Measurements from ENCODE around the gene BSPRY. TPM values are rescaled to one million over a fixed set of nuclear protein-coding genes. Genes with fewer than 3 reads are reported as not detected.
A peak's percentile ranks its signal among the peaks of the same experiment; 100 is the strongest.

BSPRY gene
- total and polyA plus RNA-seq, 2 of the 13 experiments (the other 11 are each of a cell fraction or from before 2014, with no cell fraction given): 0.09 to 0.26 TPM

DNA sequence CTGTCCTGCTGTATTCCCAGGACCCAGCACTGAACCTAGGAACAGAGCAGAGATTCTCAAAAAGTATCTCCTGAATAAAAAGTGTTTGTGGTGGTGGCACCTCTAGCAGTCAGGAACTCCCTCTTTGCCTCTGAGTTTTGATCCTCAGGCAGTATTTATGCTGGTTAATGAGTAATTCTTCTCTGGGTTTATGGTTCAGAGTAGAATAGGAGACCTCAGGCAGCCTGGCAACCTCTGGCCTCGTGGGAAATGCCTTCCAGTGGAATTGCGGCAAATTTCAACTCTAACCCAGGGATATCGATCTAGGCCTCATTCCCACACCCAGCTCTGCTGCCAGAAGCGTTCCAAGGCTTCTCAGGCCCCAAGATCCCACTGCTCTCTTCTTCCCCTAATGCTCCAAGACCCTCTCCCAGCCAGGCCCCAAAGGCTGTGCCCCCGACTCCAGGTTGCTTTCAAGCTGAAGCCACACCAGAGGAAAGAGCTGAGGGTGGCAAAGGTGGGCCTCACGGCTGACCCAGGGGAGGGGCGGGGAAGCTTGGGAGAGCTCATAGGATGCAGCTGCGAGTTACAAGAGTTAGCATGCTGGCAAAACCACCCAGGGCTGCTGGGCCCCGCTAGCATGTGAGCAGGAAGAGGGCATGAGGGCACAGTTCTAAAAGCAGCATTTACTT lies 38.4 kb downstream of the BSPRY start (continued):
- TF ChIP-seq, protein P1, sequence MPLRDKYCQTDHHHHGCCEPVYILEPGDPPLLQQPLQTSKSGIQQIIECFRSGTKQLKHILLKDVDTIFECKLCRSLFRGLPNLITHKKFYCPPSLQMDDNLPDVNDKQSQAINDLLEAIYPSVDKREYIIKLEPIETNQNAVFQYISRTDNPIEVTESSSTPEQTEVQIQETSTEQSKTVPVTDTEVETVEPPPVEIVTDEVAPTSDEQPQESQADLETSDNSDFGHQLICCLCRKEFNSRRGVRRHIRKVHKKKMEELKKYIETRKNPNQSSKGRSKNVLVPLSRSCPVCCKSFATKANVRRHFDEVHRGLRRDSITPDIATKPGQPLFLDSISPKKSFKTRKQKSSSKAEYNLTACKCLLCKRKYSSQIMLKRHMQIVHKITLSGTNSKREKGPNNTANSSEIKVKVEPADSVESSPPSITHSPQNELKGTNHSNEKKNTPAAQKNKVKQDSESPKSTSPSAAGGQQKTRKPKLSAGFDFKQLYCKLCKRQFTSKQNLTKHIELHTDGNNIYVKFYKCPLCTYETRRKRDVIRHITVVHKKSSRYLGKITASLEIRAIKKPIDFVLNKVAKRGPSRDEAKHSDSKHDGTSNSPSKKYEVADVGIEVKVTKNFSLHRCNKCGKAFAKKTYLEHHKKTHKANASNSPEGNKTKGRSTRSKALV (CRISPR knock-in tag; IDR thresholded peaks at IDR 0.05): no peak; the same call in 1 of the 2 replicates
- TF ChIP-seq ZNF878 (CRISPR knock-in tag; IDR thresholded peaks at IDR 0.05): no peak
- peak; percentile 42; the same call in 1 of the 2 replicates for TF ChIP-seq REPIN1 (CRISPR knock-in tag; IDR thresholded peaks at IDR 0.05; ENCODE audit: borderline replicate concordance, low read depth)
- TF ChIP-seq, protein P2, sequence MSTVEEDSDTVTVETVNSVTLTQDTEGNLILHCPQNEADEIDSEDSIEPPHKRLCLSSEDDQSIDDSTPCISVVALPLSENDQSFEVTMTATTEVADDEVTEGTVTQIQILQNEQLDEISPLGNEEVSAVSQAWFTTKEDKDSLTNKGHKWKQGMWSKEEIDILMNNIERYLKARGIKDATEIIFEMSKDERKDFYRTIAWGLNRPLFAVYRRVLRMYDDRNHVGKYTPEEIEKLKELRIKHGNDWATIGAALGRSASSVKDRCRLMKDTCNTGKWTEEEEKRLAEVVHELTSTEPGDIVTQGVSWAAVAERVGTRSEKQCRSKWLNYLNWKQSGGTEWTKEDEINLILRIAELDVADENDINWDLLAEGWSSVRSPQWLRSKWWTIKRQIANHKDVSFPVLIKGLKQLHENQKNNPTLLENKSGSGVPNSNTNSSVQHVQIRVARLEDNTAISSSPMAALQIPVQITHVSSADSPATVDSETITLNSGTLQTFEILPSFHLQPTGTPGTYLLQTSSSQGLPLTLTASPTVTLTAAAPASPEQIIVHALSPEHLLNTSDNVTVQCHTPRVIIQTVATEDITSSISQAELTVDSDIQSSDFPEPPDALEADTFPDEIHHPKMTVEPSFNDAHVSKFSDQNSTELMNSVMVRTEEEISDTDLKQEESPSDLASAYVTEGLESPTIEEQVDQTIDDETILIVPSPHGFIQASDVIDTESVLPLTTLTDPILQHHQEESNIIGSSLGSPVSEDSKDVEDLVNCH (CRISPR knock-in tag; IDR thresholded peaks at IDR 0.05): no peak
- TF ChIP-seq, protein P3, sequence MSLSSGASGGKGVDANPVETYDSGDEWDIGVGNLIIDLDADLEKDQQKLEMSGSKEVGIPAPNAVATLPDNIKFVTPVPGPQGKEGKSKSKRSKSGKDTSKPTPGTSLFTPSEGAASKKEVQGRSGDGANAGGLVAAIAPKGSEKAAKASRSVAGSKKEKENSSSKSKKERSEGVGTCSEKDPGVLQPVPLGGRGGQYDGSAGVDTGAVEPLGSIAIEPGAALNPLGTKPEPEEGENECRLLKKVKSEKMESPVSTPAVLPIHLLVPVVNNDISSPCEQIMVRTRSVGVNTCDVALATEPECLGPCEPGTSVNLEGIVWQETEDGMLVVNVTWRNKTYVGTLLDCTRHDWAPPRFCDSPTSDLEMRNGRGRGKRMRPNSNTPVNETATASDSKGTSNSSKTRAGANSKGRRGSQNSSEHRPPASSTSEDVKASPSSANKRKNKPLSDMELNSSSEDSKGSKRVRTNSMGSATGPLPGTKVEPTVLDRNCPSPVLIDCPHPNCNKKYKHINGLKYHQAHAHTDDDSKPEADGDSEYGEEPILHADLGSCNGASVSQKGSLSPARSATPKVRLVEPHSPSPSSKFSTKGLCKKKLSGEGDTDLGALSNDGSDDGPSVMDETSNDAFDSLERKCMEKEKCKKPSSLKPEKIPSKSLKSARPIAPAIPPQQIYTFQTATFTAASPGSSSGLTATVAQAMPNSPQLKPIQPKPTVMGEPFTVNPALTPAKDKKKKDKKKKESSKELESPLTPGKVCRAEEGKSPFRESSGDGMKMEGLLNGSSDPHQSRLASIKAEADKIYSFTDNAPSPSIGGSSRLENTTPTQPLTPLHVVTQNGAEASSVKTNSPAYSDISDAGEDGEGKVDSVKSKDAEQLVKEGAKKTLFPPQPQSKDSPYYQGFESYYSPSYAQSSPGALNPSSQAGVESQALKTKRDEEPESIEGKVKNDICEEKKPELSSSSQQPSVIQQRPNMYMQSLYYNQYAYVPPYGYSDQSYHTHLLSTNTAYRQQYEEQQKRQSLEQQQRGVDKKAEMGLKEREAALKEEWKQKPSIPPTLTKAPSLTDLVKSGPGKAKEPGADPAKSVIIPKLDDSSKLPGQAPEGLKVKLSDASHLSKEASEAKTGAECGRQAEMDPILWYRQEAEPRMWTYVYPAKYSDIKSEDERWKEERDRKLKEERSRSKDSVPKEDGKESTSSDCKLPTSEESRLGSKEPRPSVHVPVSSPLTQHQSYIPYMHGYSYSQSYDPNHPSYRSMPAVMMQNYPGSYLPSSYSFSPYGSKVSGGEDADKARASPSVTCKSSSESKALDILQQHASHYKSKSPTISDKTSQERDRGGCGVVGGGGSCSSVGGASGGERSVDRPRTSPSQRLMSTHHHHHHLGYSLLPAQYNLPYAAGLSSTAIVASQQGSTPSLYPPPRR (CRISPR knock-in tag; IDR thresholded peaks at IDR 0.05; ENCODE audit: borderline replicate concordance): peak; percentile 68; the same call in 1 of the 2 replicates
- TF ChIP-seq HMGA1 (CRISPR knock-in tag; conservative IDR thresholded peaks at IDR 0.05): no peak
- TF ChIP-seq ZNF569 (CRISPR knock-in tag; IDR thresholded peaks at IDR 0.05; ENCODE audit: borderline replicate concordance): no peak
- no peak for TF ChIP-seq TBL1XR1 (IDR thresholded peaks at IDR 0.05; ENCODE audit: borderline replicate concordance, low read length, partially characterized antibody)
- TF ChIP-seq RNF2 (conservative IDR thresholded peaks at IDR 0.05; ENCODE audit: low read depth): no peak
- TF ChIP-seq DNMT1 (CRISPR knock-in tag; IDR thresholded peaks at IDR 0.05): no peak
- TF ChIP-seq NFYB (CRISPR knock-in tag; IDR thresholded peaks at IDR 0.05): peak; percentile 54
- TF ChIP-seq ATRX (CRISPR knock-in tag; IDR thresholded peaks at IDR 0.05; ENCODE audit: borderline replicate concordance): no peak
- TF ChIP-seq ZNF629 (CRISPR knock-in tag; conservative IDR thresholded peaks at IDR 0.05): no peak
- TF ChIP-seq MIER3 (CRISPR knock-in tag; IDR thresholded peaks at IDR 0.05; ENCODE audit: borderline replicate concordance): no peak; the same call in 1 of the 2 replicates
- no peak for TF ChIP-seq MBD4 (IDR thresholded peaks at IDR 0.05; ENCODE audit: borderline replicate concordance, low read length)
- no peak; the same call in 1 of the 2 replicates for TF ChIP-seq GLI4 (CRISPR knock-in tag; IDR thresholded peaks at IDR 0.05; ENCODE audit: borderline replicate concordance)
- no peak for TF ChIP-seq TRIM24 (CRISPR knock-in tag; IDR thresholded peaks at IDR 0.05)
- TF ChIP-seq ZNF33A (CRISPR knock-in tag; IDR thresholded peaks at IDR 0.05; ENCODE audit: borderline replicate concordance): no peak
- TF ChIP-seq ZNF776 (CRISPR knock-in tag; IDR thresholded peaks at IDR 0.05): no peak
- TF ChIP-seq, protein P4, sequence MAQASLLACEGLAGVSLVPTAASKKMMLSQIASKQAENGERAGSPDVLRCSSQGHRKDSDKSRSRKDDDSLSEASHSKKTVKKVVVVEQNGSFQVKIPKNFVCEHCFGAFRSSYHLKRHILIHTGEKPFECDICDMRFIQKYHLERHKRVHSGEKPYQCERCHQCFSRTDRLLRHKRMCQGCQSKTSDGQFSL (CRISPR knock-in tag; IDR thresholded peaks at IDR 0.05): no peak
